IPS-15b (cell line): ENCODE data around the gene ADCK1.
"Not testable (repeated sequence)": the region's sequence is repeated elsewhere in the genome, so short reads cannot be mapped to it uniquely, and the experiment has no call there.

Source experiments
- H3K27me3 ChIP-seq: one replicate; pipeline ENCODE4 v1.6.1; 2013; ENCODE audit warnings: low read length; ENCODE audit not compliant: control insufficient read depth, insufficient read depth
- H3K36me3 ChIP-seq: one replicate; pipeline ENCODE4 v1.6.1; 2013; ENCODE audit warnings: low read length; ENCODE audit not compliant: control insufficient read depth, insufficient read depth
- H3K4me1 ChIP-seq: one replicate; pipeline ENCODE4 v1.6.1; 2013; ENCODE audit warnings: mild to moderate bottlenecking, low read length; ENCODE audit not compliant: control insufficient read depth, insufficient read depth
- H3K4me3 ChIP-seq: one replicate; pipeline ENCODE4 v1.5.1; 2013; ENCODE audit warnings: low read depth, low read length
- H3K9ac ChIP-seq: one replicate; pipeline ENCODE4 v1.6.1; 2013; ENCODE audit warnings: low read depth, mild to moderate bottlenecking, low read length
- H3K9me3 ChIP-seq: one replicate; pipeline ENCODE4 v1.6.1; 2013; ENCODE audit warnings: mild to moderate bottlenecking, low read length; ENCODE audit not compliant: control insufficient read depth, insufficient read depth

The ADCK1 gene

GRCh38 chr14:77924141-77924948, 124.4 kb downstream of the ADCK1 start:
- no peaks in the 10 kb centered on the region for H3K36me3 ChIP-seq
- H3K27me3 ChIP-seq = no peaks in the 10 kb centered on the region
- H3K9ac ChIP-seq = no peak overlapping the region
- H3K4me3 ChIP-seq = no peak overlapping the region
- no peaks in the 10 kb centered on the region for H3K4me1 ChIP-seq
- no peaks in the 10 kb centered on the region for H3K9me3 ChIP-seq

GRCh38 chr14:77926942-77927341, 127.0 kb downstream of the ADCK1 start:
- Histone ChIP-seq H3K4me3 (no peak overlapping the region), H3K4me1 (no peaks in the 10 kb centered on the region), H3K9me3 (no peaks in the 10 kb centered on the region), H3K36me3 (peaks cover 2% of the 10 kb centered on the region), H3K27me3 (no peaks in the 10 kb centered on the region), H3K9ac (no peak overlapping the region)

GRCh38 chr14:77931441-77931840, 131.5 kb downstream of the ADCK1 start:
- Histone ChIP-seq H3K27me3 (no peaks in the 10 kb centered on the region), H3K4me3 (no peak overlapping the region), H3K9me3 (peaks cover 8% of the 10 kb centered on the region), H3K4me1 (no peaks in the 10 kb centered on the region), H3K36me3 (peaks cover 13% of the 10 kb centered on the region), H3K9ac (no peak overlapping the region)

- Histone ChIP-seq H3K4me3 (no peak overlapping the region), H3K4me1 (no peaks in the 10 kb centered on the region), H3K36me3 (peaks cover 11% of the 10 kb centered on the region), H3K27me3 (no peaks in the 10 kb centered on the region), H3K9me3 (peaks cover 8% of the 10 kb centered on the region), H3K9ac (no peak overlapping the region)
Measured at GRCh38 chr14:77936138-77936639, 136.3 kb downstream of the ADCK1 start.

- no peaks in the 10 kb centered on the region for H3K36me3 ChIP-seq
- H3K4me1 ChIP-seq = no peaks in the 10 kb centered on the region
- no peak overlapping the region for H3K9ac ChIP-seq
- H3K9me3 ChIP-seq = no peaks in the 10 kb centered on the region
- no peaks in the 10 kb centered on the region for H3K27me3 ChIP-seq
- H3K4me3 ChIP-seq = no peak overlapping the region
Measured at GRCh38 chr14:77947372-77947771, 147.5 kb downstream of the ADCK1 start.

- no peak overlapping the region for H3K4me3 ChIP-seq
- no peaks in the 10 kb centered on the region for H3K36me3 ChIP-seq
- no peaks in the 10 kb centered on the region for H3K9me3 ChIP-seq
- no peaks in the 10 kb centered on the region for H3K27me3 ChIP-seq
- H3K9ac ChIP-seq = no peak overlapping the region
- no peaks in the 10 kb centered on the region for H3K4me1 ChIP-seq
Measured at GRCh38 chr14:77950371-77951063, 150.6 kb downstream of the ADCK1 start.

- no peaks in the 10 kb centered on the region for H3K4me1 ChIP-seq
- no peak overlapping the region for H3K4me3 ChIP-seq
- H3K27me3 ChIP-seq = no peaks in the 10 kb centered on the region
- H3K9me3 ChIP-seq = no peaks in the 10 kb centered on the region
- H3K9ac ChIP-seq = no peak overlapping the region
- no peaks in the 10 kb centered on the region for H3K36me3 ChIP-seq
Measured at GRCh38 chr14:77955816-77956484, 156.0 kb downstream of the ADCK1 start.

- not testable (repeated sequence) for H3K4me3 ChIP-seq, H3K9ac ChIP-seq, H3K4me1 ChIP-seq, H3K9me3 ChIP-seq, H3K36me3 ChIP-seq, H3K27me3 ChIP-seq
Measured at GRCh38 chr14:77959686-77960085, 159.8 kb downstream of the ADCK1 start.

- no peak overlapping the region for H3K9ac ChIP-seq
- no peaks in the 10 kb centered on the region for H3K4me1 ChIP-seq
- H3K27me3 ChIP-seq = peaks cover 6% of the 10 kb centered on the region
- no peak overlapping the region for H3K4me3 ChIP-seq
- H3K9me3 ChIP-seq = no peaks in the 10 kb centered on the region
- no peaks in the 10 kb centered on the region for H3K36me3 ChIP-seq
Measured at GRCh38 chr14:77961847-77962580, 162.1 kb downstream of the ADCK1 start.

- Histone ChIP-seq H3K36me3 (no peaks in the 10 kb centered on the region), H3K9me3 (no peaks in the 10 kb centered on the region), H3K4me3 (no peak overlapping the region), H3K27me3 (peaks cover 6% of the 10 kb centered on the region), H3K9ac (no peak overlapping the region), H3K4me1 (no peaks in the 10 kb centered on the region)
Measured at GRCh38 chr14:77962731-77963520, 163.0 kb downstream of the ADCK1 start.

- no peak overlapping the region for H3K9ac ChIP-seq
- no peaks in the 10 kb centered on the region for H3K4me1 ChIP-seq
- H3K36me3 ChIP-seq = no peaks in the 10 kb centered on the region
- peaks cover 6% of the 10 kb centered on the region for H3K27me3 ChIP-seq
- no peaks in the 10 kb centered on the region for H3K9me3 ChIP-seq
- no peak overlapping the region for H3K4me3 ChIP-seq
Measured at GRCh38 chr14:77964586-77964985, 164.7 kb downstream of the ADCK1 start.
